Vagina (tissue), 2 donors: ENCODE data around the gene NAT10. TPM values are rescaled to one million over a fixed set of nuclear protein-coding genes. Genes with fewer than 3 reads are reported as not detected.

Experiments used
- DNase-seq, 2 donors: peaks; one replicate each; pipeline ENCODE4 v3.0.0-alpha.2; 2017; ENCODE audit errors: extremely low spot score in 2 of 2
- H3K27ac ChIP-seq: fragments of 200-600 bp; sonication (generic); one replicate; pipeline ENCODE4 v1.5.1; 2019
- H3K27me3 ChIP-seq: fragments of 200-600 bp; sonication (generic); one replicate; pipeline ENCODE4 v1.5.1; 2019
- H3K36me3 ChIP-seq, 2 donors: fragments of 200-600 bp; sonication (generic); one replicate each; pipeline ENCODE4 v1.5.1; 2017 to 2019
- H3K4me1 ChIP-seq: fragments of 200-600 bp; sonication (generic); one replicate; pipeline ENCODE4 v1.5.1; 2019
- H3K4me3 ChIP-seq, 2 donors: fragments of 200-600 bp; sonication (generic); 1 replicate in 1 of 2; 2 replicates in 1 of 2; pipeline ENCODE4 v1.5.1; 2016 to 2019
- H3K9me3 ChIP-seq: fragments of 200-600 bp; sonication (generic); one replicate; pipeline ENCODE4 v1.5.1; 2019
- CTCF ChIP-seq, 3 experiments: fragments of 450-650 bp in 2 of 3; fragments of 200-600 bp in 1 of 3; sonication (generic) in 1 of 3; IDR thresholded peaks; one replicate each; pipeline ENCODE4 v1.5.1; 2017 to 2019; ENCODE audit warnings: antibody characterized with exemption in 3 of 3, mild to moderate bottlenecking in 2 of 3, moderate library complexity in 2 of 3
- POLR2A ChIP-seq, 2 donors: fragments of 450-650 bp; IDR thresholded peaks; one replicate each; pipeline ENCODE4 v1.6.1; 2017; ENCODE audit warnings: antibody characterized with exemption in 2 of 2, mild to moderate bottlenecking in 2 of 2, moderate library complexity in 2 of 2
- POLR2AphosphoS5 ChIP-seq, 2 donors: sonication (generic); formaldehyde crosslinking; IDR thresholded peaks; one replicate each; pipeline ENCODE4 v1.9.0; 2017; ENCODE audit warnings: antibody characterized with exemption in 2 of 2, mild to moderate bottlenecking in 2 of 2, low read depth in 1 of 2; ENCODE audit not compliant: insufficient read depth in 1 of 2
- intact Hi-C: fragments of 100-400 bp; cut with DNase I; formaldehyde crosslinking; loops from one replicate; pipeline ENCODE4 v1.15.1; 2023
- total RNA-seq: library from RNA; depleted of rRNA; stranded (reverse); fragments of >200 nt; gene quantifications from one replicate; pipeline ENCODE4 v1.2.3, GENCODE V29; 2016

The NAT10 gene
- total RNA-seq, 1 donor from 2014 or later: 24.8 TPM

DNA sequence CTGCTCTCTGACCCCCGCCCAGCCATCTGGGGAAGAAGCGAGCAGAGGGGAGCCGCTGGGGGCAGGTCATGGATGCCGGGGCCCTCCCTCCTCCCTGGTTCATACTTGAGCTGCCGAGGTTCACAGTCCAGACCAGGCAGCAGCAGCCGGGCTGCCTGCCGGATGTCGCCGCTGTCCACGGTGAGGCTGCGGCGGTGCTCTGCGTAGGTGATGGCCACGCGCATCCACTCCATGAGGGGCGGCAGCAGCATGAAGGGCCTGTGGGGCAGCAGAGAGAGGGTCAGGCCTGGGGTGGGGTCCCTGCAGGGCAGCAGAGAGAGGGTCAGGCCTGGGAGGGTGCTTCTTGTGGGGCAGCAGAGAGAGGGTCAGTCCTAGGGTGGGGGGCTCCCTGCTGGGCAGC lies 67.6 kb downstream of the NAT10 start:
- intact Hi-C loops: loop anchor here (10.0 kb wide), 1 partner anchor 272 kb away; no protein-coding TSS in a partner anchor

DNA sequence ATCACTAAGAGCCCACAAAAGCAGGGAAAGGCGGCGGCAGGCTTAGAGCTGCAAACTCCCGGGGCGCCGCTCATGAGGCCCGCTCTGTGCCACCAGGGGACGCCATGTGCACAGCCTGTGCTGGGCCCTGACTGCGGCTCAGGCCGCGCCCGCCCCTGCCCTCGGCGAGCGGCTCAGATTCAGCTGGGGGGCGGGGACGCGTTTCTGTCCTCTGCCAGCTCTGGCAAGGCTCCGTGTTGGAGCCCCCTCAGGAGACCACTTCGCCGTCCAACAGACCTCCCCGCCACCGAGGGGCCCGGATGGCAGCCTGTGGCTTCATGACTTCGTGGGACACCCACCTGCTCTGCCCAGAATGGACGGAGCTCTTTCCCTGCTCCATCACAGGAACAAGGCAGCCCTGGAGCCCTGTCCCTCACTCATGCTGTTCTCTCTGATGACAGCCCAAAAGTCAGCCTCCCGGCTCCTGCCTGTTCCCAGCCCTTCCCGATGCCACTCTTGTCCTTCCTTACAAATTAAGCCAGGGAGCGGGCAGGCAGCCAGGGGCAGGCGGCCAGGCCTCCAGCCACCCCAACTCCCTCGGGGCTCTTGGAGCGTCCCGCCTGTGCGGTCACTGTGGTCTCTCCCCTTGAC lies 69.1 kb downstream of the NAT10 start:
- Histone ChIP-seq H3K9me3 (no peaks in the 10 kb centered on the region), H3K36me3 (no peaks in the 10 kb centered on the region), H3K4me1 (peaks cover 28% of the 10 kb centered on the region), H3K27me3 (no peaks in the 10 kb centered on the region), H3K27ac (peak overlapping the region; percentile 54), H3K4me3 (peak overlapping the region; percentile 15 to 27)
- peak; percentile 90 to 97 (median 95) for TF ChIP-seq CTCF (IDR thresholded peaks at IDR 0.05)
- peak in 1 of 2 donors; percentile 61 for TF ChIP-seq POLR2AphosphoS5 (IDR thresholded peaks at IDR 0.05; ENCODE audit: insufficient read depth in 1 of 2, low read depth in 1 of 2)
- TF ChIP-seq POLR2A (IDR thresholded peaks at IDR 0.05): no peak
- DNase-seq: no peak
- intact Hi-C loops: loop anchor here (1.0 to 10.0 kb wide), 2 partner anchors 185 to 270 kb away; no protein-coding TSS in a partner anchor

More for the DNA sequence above, 67.6 kb downstream of the NAT10 start:
- TF ChIP-seq CTCF (IDR thresholded peaks at IDR 0.05): no peak
- no peak for TF ChIP-seq POLR2A (IDR thresholded peaks at IDR 0.05)
- TF ChIP-seq POLR2AphosphoS5 (IDR thresholded peaks at IDR 0.05; ENCODE audit: insufficient read depth in 1 of 2, low read depth in 1 of 2): no peak
- H3K27ac ChIP-seq: no peak overlapping the region
- DNase-seq: no peak
- H3K4me3 ChIP-seq: no peak overlapping the region
- no peaks in the 10 kb centered on the region for H3K27me3 ChIP-seq
- H3K4me1 ChIP-seq: peaks cover 40% of the 10 kb centered on the region
- no peaks in the 10 kb centered on the region for H3K9me3 ChIP-seq
- H3K36me3 ChIP-seq: no peaks in the 10 kb centered on the region

DNA sequence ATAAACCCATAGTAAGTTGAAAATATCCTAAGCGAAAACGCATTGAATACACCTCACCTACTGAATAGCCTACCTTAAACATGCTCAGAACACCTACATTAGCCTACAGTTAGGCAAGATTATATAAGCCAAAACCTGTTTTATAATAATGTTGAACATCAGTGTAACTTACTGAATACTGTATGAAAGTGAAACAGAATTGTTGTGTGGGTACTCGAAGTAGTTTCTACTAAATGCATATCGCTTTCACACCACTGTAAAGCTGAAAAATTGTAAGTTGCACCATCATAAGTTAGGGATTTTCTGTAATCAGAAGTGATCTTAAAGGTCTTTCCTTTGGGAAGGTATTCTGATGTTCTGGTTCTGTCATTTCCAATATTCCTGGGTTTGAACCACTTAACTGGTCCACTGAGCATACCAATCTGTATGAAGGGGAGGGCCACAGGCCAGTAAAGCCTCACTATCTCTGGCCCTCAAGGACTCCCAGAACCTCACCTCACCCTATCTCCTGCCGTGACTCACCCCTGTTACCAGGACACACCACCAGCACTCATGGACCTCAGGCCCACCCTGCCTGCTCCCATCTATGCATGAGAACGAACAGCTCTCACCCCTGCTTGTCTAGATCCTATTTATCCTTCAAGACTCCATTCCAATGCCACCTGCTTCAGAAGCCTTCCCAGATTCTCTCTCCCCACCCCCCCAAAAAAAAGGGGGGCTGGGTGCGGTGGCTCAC lies 70.0 kb downstream of the NAT10 start:
- Histone ChIP-seq H3K36me3 (no peaks in the 10 kb centered on the region), H3K27ac (no peak overlapping the region), H3K4me1 (peaks cover 22% of the 10 kb centered on the region), H3K27me3 (no peaks in the 10 kb centered on the region), H3K4me3 (no peak overlapping the region), H3K9me3 (no peaks in the 10 kb centered on the region)
- intact Hi-C loops: loop anchor here (10.0 kb wide), 1 partner anchor 269 kb away; no protein-coding TSS in a partner anchor
- TF ChIP-seq POLR2AphosphoS5 (IDR thresholded peaks at IDR 0.05; ENCODE audit: insufficient read depth in 1 of 2, low read depth in 1 of 2) (no peak), CTCF (IDR thresholded peaks at IDR 0.05) (no peak), POLR2A (IDR thresholded peaks at IDR 0.05) (no peak)
- no peak for DNase-seq

DNA sequence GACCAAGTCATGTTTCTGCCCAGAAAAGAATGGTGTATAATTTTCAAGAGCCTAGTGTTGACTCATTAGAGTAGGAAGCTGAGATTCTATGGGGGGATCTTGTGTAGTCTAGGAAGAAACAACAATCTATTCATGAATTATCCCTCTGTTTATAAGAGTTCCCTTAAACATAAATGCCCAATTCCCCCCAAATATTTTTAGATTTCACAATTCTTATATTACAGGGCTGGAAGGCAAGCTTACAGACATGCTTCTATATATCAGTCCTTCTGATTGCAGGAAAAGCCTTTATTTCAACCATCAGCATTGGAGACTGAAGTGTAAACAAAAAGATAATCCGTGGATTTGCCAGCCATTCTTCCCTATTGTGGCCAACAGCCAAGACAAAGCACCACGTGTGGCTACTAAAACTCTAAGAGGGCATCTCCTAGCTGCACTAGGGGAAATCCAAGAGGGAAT lies 71.4 kb downstream of the NAT10 start:
- no peak for DNase-seq
- intact Hi-C loops: loop anchor here (10.0 kb wide), 1 partner anchor 268 kb away; no protein-coding TSS in a partner anchor

More for the DNA sequence above, 71.4 kb downstream of the NAT10 start:
- H3K4me3 ChIP-seq: no peak overlapping the region
- H3K27ac ChIP-seq: no peak overlapping the region
- no peak for TF ChIP-seq POLR2A (IDR thresholded peaks at IDR 0.05)
- TF ChIP-seq CTCF (IDR thresholded peaks at IDR 0.05): no peak
- no peak for TF ChIP-seq POLR2AphosphoS5 (IDR thresholded peaks at IDR 0.05; ENCODE audit: insufficient read depth in 1 of 2, low read depth in 1 of 2)
- H3K4me1 ChIP-seq: peaks cover 22% of the 10 kb centered on the region
- no peaks in the 10 kb centered on the region for H3K9me3 ChIP-seq
- H3K36me3 ChIP-seq: no peaks in the 10 kb centered on the region
- no peaks in the 10 kb centered on the region for H3K27me3 ChIP-seq
